Astrocyte (in vitro differentiated cells and primary cell): Measurements from ENCODE around the gene SERPINE2. TPM values are rescaled to one million over a fixed set of nuclear protein-coding genes. Genes with fewer than 3 reads are reported as not detected.
A peak's percentile ranks its signal among the peaks of the same experiment; 100 is the strongest.

Experiments used
- DNase-seq: peaks from one replicate; pipeline ENCODE4 v3.0.0-alpha.2; 2010; ENCODE audit warnings: low read depth
- FAIRE-seq: peaks from 2 replicates; lab custom pipeline; 2011; peaks lifted over from hg19 to GRCh38; lab: Jason Lieb, UNC
- H2AFZ ChIP-seq: 2 replicates; pipeline ENCODE4 v1.6.0; 2012; ENCODE audit warnings: low read depth, low read length, inconsistent platforms
- H3K27ac ChIP-seq: 2 replicates; pipeline ENCODE4 v1.5.1; 2011; ENCODE audit warnings: low read depth, low read length, inconsistent platforms
- H3K27me3 ChIP-seq: 2 replicates; pipeline ENCODE4 v1.6.0; 2011; ENCODE audit warnings: low read length, inconsistent platforms; ENCODE audit not compliant: insufficient read depth
- H3K36me3 ChIP-seq: 2 replicates; pipeline ENCODE4 v1.5.1; 2011; ENCODE audit warnings: low read length, inconsistent platforms; ENCODE audit not compliant: insufficient read depth
- H3K4me1 ChIP-seq: 2 replicates; pipeline ENCODE4 v1.5.1; 2011; ENCODE audit warnings: low read length, inconsistent platforms; ENCODE audit not compliant: insufficient read depth
- H3K4me2 ChIP-seq: 2 replicates; pipeline ENCODE4 v1.6.0; 2012; ENCODE audit warnings: low read length, inconsistent platforms
- H3K4me3 ChIP-seq: 2 replicates; pipeline ENCODE4 v1.5.1; 2011; ENCODE audit warnings: low read depth, mild to moderate bottlenecking, low read length, inconsistent platforms; ENCODE audit not compliant: insufficient read depth
- H3K79me2 ChIP-seq: 2 replicates; pipeline ENCODE4 v1.6.0; 2012; ENCODE audit warnings: mild to moderate bottlenecking, low read length, inconsistent platforms; ENCODE audit not compliant: insufficient read depth
- H3K9ac ChIP-seq: 2 replicates; pipeline ENCODE4 v1.6.0; 2012; ENCODE audit warnings: mild to moderate bottlenecking, low read length, inconsistent platforms
- H3K9me3 ChIP-seq: 2 replicates; pipeline ENCODE4 v1.5.1; 2012; ENCODE audit warnings: low read depth, mild to moderate bottlenecking, low read length, inconsistent platforms; ENCODE audit not compliant: insufficient read depth
- H4K20me1 ChIP-seq: 2 replicates; pipeline ENCODE4 v1.6.0; 2012; ENCODE audit warnings: low read length, inconsistent platforms; ENCODE audit not compliant: insufficient read depth
- H3K27ac Mint-ChIP-seq: one replicate; pipeline ENCODE4 v1.8.0; 2021; ENCODE audit warnings: mild to moderate bottlenecking, mixed read lengths; ENCODE audit not compliant: unreplicated experiment
- H3K27me3 Mint-ChIP-seq: one replicate; pipeline ENCODE4 v1.8.0; 2021; ENCODE audit warnings: low read depth, mixed read lengths; ENCODE audit not compliant: unreplicated experiment
- H3K36me3 Mint-ChIP-seq: one replicate; pipeline ENCODE4 v1.8.0; 2021; ENCODE audit warnings: low read depth, mixed read lengths; ENCODE audit not compliant: unreplicated experiment
- H3K4me1 Mint-ChIP-seq: one replicate; pipeline ENCODE4 v1.8.0; 2021; ENCODE audit warnings: low read depth, mixed read lengths; ENCODE audit not compliant: unreplicated experiment
- H3K4me3 Mint-ChIP-seq: one replicate; pipeline ENCODE4 v1.8.0; 2021; ENCODE audit warnings: mild to moderate bottlenecking, moderate library complexity, mixed read lengths; ENCODE audit not compliant: unreplicated experiment
- H3K9me3 Mint-ChIP-seq: one replicate; pipeline ENCODE4 v1.8.0; 2021; ENCODE audit warnings: mild to moderate bottlenecking, mixed read lengths; ENCODE audit not compliant: unreplicated experiment
- EZH2 ChIP-seq: IDR thresholded peaks from 2 replicates; pipeline ENCODE4 v1.6.1; 2012; ENCODE audit warnings: mild to moderate bottlenecking, low read length, inconsistent platforms; ENCODE audit not compliant: insufficient read depth
- total RNA-seq: library from RNA; stranded (reverse); gene quantifications from 2 replicates; pipeline ENCODE4 v1.2.1, GENCODE V29; 2021
- TF ChIP-seq, protein P1 (sequence below): IDR thresholded peaks from 2 replicates; pipeline ENCODE4 v1.5.1; 2011; ENCODE audit warnings: low read depth, mild to moderate bottlenecking, inconsistent platforms, low read length, moderate library complexity; ENCODE audit not compliant: insufficient read depth

The SERPINE2 gene
- total RNA-seq, 1 donor from 2014 or later, result 375 TPM

DNA sequence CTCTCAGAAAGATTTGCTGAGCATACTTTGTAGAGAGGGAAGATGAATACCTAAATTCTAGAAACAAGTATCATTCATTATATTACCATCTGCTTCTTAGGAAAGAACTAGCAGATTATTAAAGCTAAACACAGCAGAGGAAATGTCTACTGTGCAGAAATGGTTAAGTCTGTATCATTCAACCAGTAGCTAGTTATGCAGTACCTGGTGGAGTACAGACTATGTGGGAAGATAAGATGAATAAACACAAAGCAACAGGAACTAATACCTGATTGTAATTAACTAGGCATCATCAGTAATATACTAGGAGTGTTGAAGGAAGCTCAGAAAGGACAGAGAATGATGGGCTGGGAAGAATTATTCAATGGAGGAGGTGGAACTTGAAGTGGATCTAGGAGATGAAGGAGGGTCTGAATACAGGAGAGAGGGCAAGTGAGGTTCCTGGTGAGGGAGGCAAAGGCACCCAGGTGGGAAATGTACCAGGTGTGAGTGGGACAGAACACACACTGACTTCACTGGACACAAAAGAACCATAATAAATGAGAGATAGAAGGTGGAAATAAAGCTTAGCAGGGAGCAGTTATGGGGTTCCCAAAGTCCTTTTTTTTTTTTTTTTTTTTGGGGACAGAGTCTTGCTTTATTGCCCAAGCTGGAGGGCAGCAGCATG, 103.5 kb downstream of the SERPINE2 start:
- H2AFZ ChIP-seq, result no peak overlapping the region
- no peak overlapping the region for H3K9ac ChIP-seq
- H3K9me3 ChIP-seq, result no peaks in the 10 kb centered on the region
- no peak overlapping the region for H3K4me2 ChIP-seq
- peaks cover 24% of the 10 kb centered on the region for H3K4me1 ChIP-seq
- no peaks in the 10 kb centered on the region for H3K9me3 Mint-ChIP-seq
- peaks cover 95% of the 10 kb centered on the region for H3K79me2 ChIP-seq
- TF ChIP-seq, protein P1, sequence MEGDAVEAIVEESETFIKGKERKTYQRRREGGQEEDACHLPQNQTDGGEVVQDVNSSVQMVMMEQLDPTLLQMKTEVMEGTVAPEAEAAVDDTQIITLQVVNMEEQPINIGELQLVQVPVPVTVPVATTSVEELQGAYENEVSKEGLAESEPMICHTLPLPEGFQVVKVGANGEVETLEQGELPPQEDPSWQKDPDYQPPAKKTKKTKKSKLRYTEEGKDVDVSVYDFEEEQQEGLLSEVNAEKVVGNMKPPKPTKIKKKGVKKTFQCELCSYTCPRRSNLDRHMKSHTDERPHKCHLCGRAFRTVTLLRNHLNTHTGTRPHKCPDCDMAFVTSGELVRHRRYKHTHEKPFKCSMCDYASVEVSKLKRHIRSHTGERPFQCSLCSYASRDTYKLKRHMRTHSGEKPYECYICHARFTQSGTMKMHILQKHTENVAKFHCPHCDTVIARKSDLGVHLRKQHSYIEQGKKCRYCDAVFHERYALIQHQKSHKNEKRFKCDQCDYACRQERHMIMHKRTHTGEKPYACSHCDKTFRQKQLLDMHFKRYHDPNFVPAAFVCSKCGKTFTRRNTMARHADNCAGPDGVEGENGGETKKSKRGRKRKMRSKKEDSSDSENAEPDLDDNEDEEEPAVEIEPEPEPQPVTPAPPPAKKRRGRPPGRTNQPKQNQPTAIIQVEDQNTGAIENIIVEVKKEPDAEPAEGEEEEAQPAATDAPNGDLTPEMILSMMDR, result no peak
- TF ChIP-seq EZH2, result no peak
- H4K20me1 ChIP-seq, result peaks cover 71% of the 10 kb centered on the region
- H3K27ac ChIP-seq, result no peak overlapping the region
- peaks cover 8% of the 10 kb centered on the region for H3K36me3 Mint-ChIP-seq
- H3K4me3 ChIP-seq, result no peak overlapping the region
- DNase-seq (no peak), FAIRE-seq (no peak)
- no peak overlapping the region for H3K4me3 Mint-ChIP-seq
- no peak overlapping the region for H3K27ac Mint-ChIP-seq
- no peaks in the 10 kb centered on the region for H3K27me3 Mint-ChIP-seq
- no peaks in the 10 kb centered on the region for H3K27me3 ChIP-seq
- peaks cover 50% of the 10 kb centered on the region for H3K4me1 Mint-ChIP-seq
- H3K36me3 ChIP-seq, result no peaks in the 10 kb centered on the region

DNA sequence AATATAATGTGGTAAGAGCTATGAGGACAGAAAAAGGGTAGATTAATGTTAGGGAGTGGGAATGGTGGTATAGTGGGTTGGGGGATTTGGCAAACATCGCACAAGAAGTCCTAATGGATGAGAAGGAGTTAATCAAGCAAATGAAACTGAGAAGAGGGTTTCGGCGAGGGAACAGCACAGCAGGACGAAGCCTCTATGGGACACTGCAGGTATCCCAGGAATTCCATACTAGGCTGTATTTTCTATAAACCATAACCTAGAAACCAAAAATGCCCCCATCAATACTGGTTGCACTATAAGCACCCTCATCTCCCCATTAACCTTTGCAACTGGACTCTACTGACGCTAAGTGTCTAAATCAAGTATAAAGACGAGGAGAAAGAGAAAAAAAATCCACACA, 104.2 kb downstream of the SERPINE2 start:
- TF ChIP-seq, protein P1, result no peak
- no peak for TF ChIP-seq EZH2
- H3K4me1 Mint-ChIP-seq, result peaks cover 56% of the 10 kb centered on the region
- H3K27ac Mint-ChIP-seq, result peak overlapping the region; percentile 12
- Histone ChIP-seq H4K20me1 (peaks cover 74% of the 10 kb centered on the region), H3K4me1 (peaks cover 24% of the 10 kb centered on the region), H3K4me2 (peak overlapping the region; percentile 34), H3K79me2 (peaks cover 95% of the 10 kb centered on the region), H3K9me3 (no peaks in the 10 kb centered on the region), H3K27me3 (no peaks in the 10 kb centered on the region), H3K4me3 (no peak overlapping the region), H2AFZ (no peak overlapping the region), H3K27ac (no peak overlapping the region), H3K9ac (no peak overlapping the region), H3K36me3 (no peaks in the 10 kb centered on the region)
- FAIRE-seq (no peak), DNase-seq (no peak)
- H3K27me3 Mint-ChIP-seq, result no peaks in the 10 kb centered on the region
- H3K36me3 Mint-ChIP-seq, result peaks cover 8% of the 10 kb centered on the region
- no peaks in the 10 kb centered on the region for H3K9me3 Mint-ChIP-seq
- no peak overlapping the region for H3K4me3 Mint-ChIP-seq
